ENCODE data around the gene PRR15. TPM values are rescaled to one million over a fixed set of nuclear protein-coding genes. Genes with fewer than 3 reads are reported as not detected.

The PRR15 gene
- total RNA-seq, 3 donors from 2014 or later (not counting 1 experiment from before 2014, with no cell fraction given): not detected

GRCh38 chr7:29604052-29604451, 40.4 kb downstream of the PRR15 start:
- Histone ChIP-seq H3K27me3 (ENCODE audit: control insufficient read depth, insufficient read depth, low read length) (no peaks in the 10 kb centered on the region), H3K4me3 (ENCODE audit: low read length) (no peak overlapping the region), H3K4me1 (ENCODE audit: control insufficient read depth, insufficient read depth, low read length) (no peaks in the 10 kb centered on the region), H3K9me3 (ENCODE audit: control insufficient read depth, insufficient read depth, low read length) (no peaks in the 10 kb centered on the region), H3K27ac (ENCODE audit: low read length) (no peak overlapping the region), H3K36me3 (ENCODE audit: control insufficient read depth, insufficient read depth, low read length) (no peaks in the 10 kb centered on the region)
- Mint-ChIP-seq H3K4me3 (no peak overlapping the region), H3K36me3 (no peaks in the 10 kb centered on the region), H3K9me3 (peaks cover 0 to 2% of the 10 kb centered on the region in 2 donors), H3K4me1 (no peaks in the 10 kb centered on the region), H3K27ac (no peak overlapping the region), H3K27me3 (ENCODE audit: low read depth in 2 of 2) (peaks cover 12 to 29% of the 10 kb centered on the region in 2 donors)
- ATAC-seq (no peak), DNase-seq (no peak)
- TF ChIP-seq CTCF (IDR thresholded peaks at IDR 0.05): no peak
- WGBS (ENCODE audit: insufficient coverage): 91% methylated on average over 1 of the region's 3 CpGs
- intact Hi-C loops (cut with micrococcal nuclease): no loop called here

- Mint-ChIP-seq H3K27me3 (ENCODE audit: low read depth in 2 of 2) (peaks cover 17 to 22% of the 10 kb centered on the region in 2 donors), H3K4me3 (no peak overlapping the region), H3K4me1 (no peaks in the 10 kb centered on the region), H3K9me3 (peaks cover 0 to 2% of the 10 kb centered on the region in 2 donors), H3K36me3 (no peaks in the 10 kb centered on the region), H3K27ac (no peak overlapping the region)
- no peak for TF ChIP-seq CTCF (IDR thresholded peaks at IDR 0.05)
- no peak overlapping the region for H3K27ac ChIP-seq (ENCODE audit: low read length)
- intact Hi-C loops (cut with micrococcal nuclease): no loop called here
- H3K36me3 ChIP-seq (ENCODE audit: control insufficient read depth, insufficient read depth, low read length): no peaks in the 10 kb centered on the region
- ATAC-seq: no peak
- DNase-seq: no peak
- H3K27me3 ChIP-seq (ENCODE audit: control insufficient read depth, insufficient read depth, low read length): no peaks in the 10 kb centered on the region
- H3K4me1 ChIP-seq (ENCODE audit: control insufficient read depth, insufficient read depth, low read length): no peaks in the 10 kb centered on the region
- no peaks in the 10 kb centered on the region for H3K9me3 ChIP-seq (ENCODE audit: control insufficient read depth, insufficient read depth, low read length)
- H3K4me3 ChIP-seq (ENCODE audit: low read length): no peak overlapping the region
Observed at GRCh38 chr7:29604702-29605101, 41.1 kb downstream of the PRR15 start.

GRCh38 chr7:29605671-29606070, 42.0 kb downstream of the PRR15 start:
- H3K4me3 Mint-ChIP-seq: no peak overlapping the region
- Histone ChIP-seq H3K9me3 (ENCODE audit: control insufficient read depth, insufficient read depth, low read length) (no peaks in the 10 kb centered on the region), H3K4me3 (ENCODE audit: low read length) (no peak overlapping the region), H3K27ac (ENCODE audit: low read length) (no peak overlapping the region), H3K27me3 (ENCODE audit: control insufficient read depth, insufficient read depth, low read length) (no peaks in the 10 kb centered on the region), H3K4me1 (ENCODE audit: control insufficient read depth, insufficient read depth, low read length) (no peaks in the 10 kb centered on the region), H3K36me3 (ENCODE audit: control insufficient read depth, insufficient read depth, low read length) (no peaks in the 10 kb centered on the region)
- DNase-seq (no peak), ATAC-seq (no peak)
- peaks cover 13% of the 10 kb centered on the region in 2 donors for H3K27me3 Mint-ChIP-seq (ENCODE audit: low read depth in 2 of 2)
- no peaks in the 10 kb centered on the region for H3K36me3 Mint-ChIP-seq
- WGBS (ENCODE audit: insufficient coverage): 96% methylated on average over 3 of the region's 3 CpGs
- H3K9me3 Mint-ChIP-seq: peaks cover 0 to 2% of the 10 kb centered on the region in 2 donors
- no peak for TF ChIP-seq CTCF (IDR thresholded peaks at IDR 0.05)
- intact Hi-C loops (cut with micrococcal nuclease): no loop called here
- H3K27ac Mint-ChIP-seq: no peak overlapping the region
- H3K4me1 Mint-ChIP-seq: no peaks in the 10 kb centered on the region

- Mint-ChIP-seq H3K4me3 (no peak overlapping the region), H3K27me3 (ENCODE audit: low read depth in 2 of 2) (peaks cover 11% of the 10 kb centered on the region in 2 donors), H3K36me3 (no peaks in the 10 kb centered on the region), H3K9me3 (peaks cover 0 to 2% of the 10 kb centered on the region in 2 donors), H3K27ac (no peak overlapping the region), H3K4me1 (no peaks in the 10 kb centered on the region)
- no peaks in the 10 kb centered on the region for H3K9me3 ChIP-seq (ENCODE audit: control insufficient read depth, insufficient read depth, low read length)
- no peaks in the 10 kb centered on the region for H3K4me1 ChIP-seq (ENCODE audit: control insufficient read depth, insufficient read depth, low read length)
- H3K27me3 ChIP-seq (ENCODE audit: control insufficient read depth, insufficient read depth, low read length): no peaks in the 10 kb centered on the region
- H3K36me3 ChIP-seq (ENCODE audit: control insufficient read depth, insufficient read depth, low read length): no peaks in the 10 kb centered on the region
- 80% methylated on average over 3 of the region's 4 CpGs for WGBS (ENCODE audit: insufficient coverage)
- no peak overlapping the region for H3K4me3 ChIP-seq (ENCODE audit: low read length)
- intact Hi-C loops (cut with micrococcal nuclease): no loop called here
- ATAC-seq (no peak), DNase-seq (no peak)
- no peak for TF ChIP-seq CTCF (IDR thresholded peaks at IDR 0.05)
- no peak overlapping the region for H3K27ac ChIP-seq (ENCODE audit: low read length)
Observed at GRCh38 chr7:29606287-29606721, 42.7 kb downstream of the PRR15 start.
